K562 (cell line): ENCODE measurements around the gene MECR. TPM values are rescaled to one million over a fixed set of nuclear protein-coding genes. Genes with fewer than 3 reads are reported as not detected.

ENCODE experiments used
- ATAC-seq: fragments of 200-7000 bp; cut with Tn5 transposase; 3 replicates; pipeline ENCODE4 v1.9.1; 2020; ENCODE audit warnings: moderate library complexity
- BruUV-seq: library from RNA; stranded (reverse); fragments of 400-500 nt; replicated peaks from 2 replicates; lab custom pipeline; 2021; lab: Mats Ljungman, UMichigan
- CTCF ChIA-PET: fragments of 300-600 bp; formaldehyde crosslinking; extraction: SDS; loops from one replicate; lab custom pipeline; 2021; ENCODE audit warnings: low intra/inter-chr PET ratio; lab: Yijun Ruan, JAX
- POLR2A ChIA-PET: fragments of 300-600, 350-650 bp; sonication (Branson Sonifier 250); formaldehyde crosslinking; extraction: SDS; loops from one replicate; lab custom pipeline; 2021; ENCODE audit warnings: antibody characterized with exemption, inconsistent platforms; lab: Yijun Ruan, JAX
- DNase-seq, 4 experiments: peaks; one replicate each; pipeline versions ENCODE4 v3.0.0 to v3.0.0-alpha.2; 2011 to 2018; ENCODE audit warnings: low spot score in 3 of 4, mixed read lengths in 3 of 4; ENCODE audit errors: extremely low read depth in 1 of 4
- FAIRE-seq: peaks from 2 replicates; lab custom pipeline; 2011; peaks lifted over from hg19 to GRCh38; lab: Jason Lieb, UNC
- H2AFZ ChIP-seq: 2 replicates; pipeline ENCODE4 v1.6.0; 2011; ENCODE audit warnings: low read depth, low read length, control low read depth, inconsistent platforms
- H3K27ac ChIP-seq: fragments of 200-600 bp; 3 replicates; pipeline ENCODE4 v1.8.0; 2011; ENCODE audit warnings: low read depth, mild to moderate bottlenecking, control low read depth, inconsistent platforms, low read length, moderate library complexity, mixed read lengths; ENCODE audit errors: extremely low read depth
- H3K27me3 ChIP-seq, 2 experiments: fragments of 300-600 bp in 1 of 2; 2 replicates in 1 of 2; 3 replicates in 1 of 2; pipeline versions ENCODE4 v1.6.0 to v1.8.0; 2011; ENCODE audit warnings: inconsistent platforms in 2 of 2, low read length in 2 of 2, mild to moderate bottlenecking in 1 of 2, mixed read lengths in 1 of 2, moderate library complexity in 1 of 2; ENCODE audit not compliant: control insufficient read depth in 2 of 2, insufficient read depth in 2 of 2
- H3K36me3 ChIP-seq: fragments of 300-600 bp; 3 replicates; pipeline ENCODE4 v1.8.0; 2011; ENCODE audit warnings: mild to moderate bottlenecking, low read length, inconsistent platforms; ENCODE audit not compliant: control insufficient read depth, insufficient read depth
- H3K4me1 ChIP-seq, 2 experiments: fragments of 200-600 bp in 1 of 2; replicated peaks in 1 of 2; 2 replicates in 1 of 2; 3 replicates in 1 of 2; pipeline versions ENCODE4 v1.5.1 to v1.8.0; 2011; ENCODE audit warnings: inconsistent platforms in 2 of 2, low read length in 2 of 2, mild to moderate bottlenecking in 1 of 2, mixed read lengths in 1 of 2, moderate library complexity in 1 of 2; ENCODE audit not compliant: control insufficient read depth in 2 of 2, insufficient read depth in 2 of 2
- H3K4me2 ChIP-seq: 2 replicates; pipeline ENCODE4 v1.6.1; 2011; ENCODE audit warnings: low read length, control low read depth, inconsistent platforms, mixed read lengths; ENCODE audit not compliant: insufficient read depth
- H3K4me3 ChIP-seq: fragments of 200-600 bp; sonication (generic), shearing (Covaris generic); 2 replicates; pipeline ENCODE4 v1.5.1; 2016; ENCODE audit warnings: control low read depth, inconsistent platforms
- H3K79me2 ChIP-seq: fragments of 200-600 bp; 3 replicates; pipeline ENCODE4 v1.8.0; 2011; ENCODE audit warnings: low read length, inconsistent platforms; ENCODE audit not compliant: control insufficient read depth, insufficient read depth
- H3K9ac ChIP-seq, 2 experiments: 2 replicates each; pipeline versions ENCODE4 v1.6.0 to v1.6.1; 2011; ENCODE audit warnings: low read depth in 2 of 2, low read length in 2 of 2, control low read depth in 1 of 2, inconsistent platforms in 1 of 2, mild to moderate bottlenecking in 1 of 2, mixed read lengths in 1 of 2; ENCODE audit not compliant: insufficient read depth in 1 of 2
- H3K9me1 ChIP-seq: one replicate; pipeline ENCODE4 v1.6.0; 2011; ENCODE audit warnings: inconsistent platforms, mild to moderate bottlenecking, low read length, moderate library complexity; ENCODE audit not compliant: control insufficient read depth, insufficient read depth
- H3K9me3 ChIP-seq: replicated peaks from 2 replicates; pipeline ENCODE4 v1.5.1; 2011; ENCODE audit warnings: low read depth, low read length, inconsistent platforms; ENCODE audit not compliant: control insufficient read depth, insufficient read depth
- H4K20me1 ChIP-seq: replicated peaks from 2 replicates; pipeline ENCODE4 v1.6.1; 2011; ENCODE audit warnings: low read length, inconsistent platforms, mixed read lengths; ENCODE audit not compliant: control insufficient read depth, insufficient read depth
- CBX1 ChIP-seq: sonication (generic); IDR thresholded peaks from 2 replicates; pipeline ENCODE4 v1.6.1; 2016; ENCODE audit warnings: antibody characterized with exemption, low read depth, mild to moderate bottlenecking
- HNRNPUL1 ChIP-seq: fragments of 200-400 bp; formaldehyde crosslinking; IDR thresholded peaks from 2 replicates; pipeline ENCODE4 v1.6.1; 2017; ENCODE audit warnings: low read length
- MEF2D ChIP-seq: conservative IDR thresholded peaks from 2 replicates; pipeline ENCODE4 v1.6.1; 2016; ENCODE audit warnings: low read depth, missing genetic modification characterization, missing compliant biosample characterization
- MYNN ChIP-seq, 2 experiments: sonication (generic); formaldehyde crosslinking in 1 of 2; IDR thresholded peaks; 2 replicates each; pipeline versions ENCODE4 v1.5.0 to v1.6.1; 2016 to 2020; ENCODE audit warnings: antibody characterized with exemption in 1 of 2, missing genetic modification reagents in 1 of 2
- NFATC3 ChIP-seq: fragments of 450-650 bp; IDR thresholded peaks from 2 replicates; pipeline ENCODE4 v1.6.1; 2017; ENCODE audit warnings: mild to moderate bottlenecking
- PRPF4 ChIP-seq: fragments of 200-400 bp; formaldehyde crosslinking; IDR thresholded peaks from one replicate; pipeline ENCODE4 v1.6.1; 2017; ENCODE audit warnings: low read length, low read depth, mild to moderate bottlenecking; ENCODE audit not compliant: insufficient read depth, poor library complexity, severe bottlenecking
- RFX7 ChIP-seq: fragments of 250-450 bp; sonication (Bioruptor Pico); IDR thresholded peaks from 2 replicates; pipeline ENCODE4 v1.5.1; 2021; ENCODE audit warnings: mild to moderate bottlenecking
- RNF2 ChIP-seq: sonication (generic); IDR thresholded peaks from 2 replicates; pipeline ENCODE4 v1.6.1; 2016
- SMAD1 ChIP-seq: fragments of 150-350 bp; IDR thresholded peaks from 2 replicates; pipeline ENCODE4 v1.6.1; 2014; ENCODE audit warnings: low read length, low read depth; ENCODE audit not compliant: partially characterized antibody
- SMAD2 ChIP-seq: fragments of 150-350 bp; IDR thresholded peaks from 2 replicates; pipeline ENCODE4 v1.6.1; 2014; ENCODE audit warnings: low read depth, mild to moderate bottlenecking, low read length
- ZC3H11A ChIP-seq: IDR thresholded peaks from 2 replicates; pipeline ENCODE4 v1.6.1; 2012; ENCODE audit warnings: low read depth, low read length, improper control_type of control experiment
- ZNF143 ChIP-seq: sonication (generic); formaldehyde crosslinking; IDR thresholded peaks from 2 replicates; pipeline ENCODE4 v1.9.0; 2022; ENCODE audit warnings: mild to moderate bottlenecking, missing genetic modification reagents
- ZNF311 ChIP-seq: fragments of 250-450 bp; sonication (Bioruptor Pico); IDR thresholded peaks from 2 replicates; pipeline ENCODE4 v1.4.0; 2020; ENCODE audit warnings: mild to moderate bottlenecking, moderate library complexity
- ZNF696 ChIP-seq: fragments of 250-450 bp; sonication (Bioruptor Pico); conservative IDR thresholded peaks from 2 replicates; pipeline ENCODE4 v1.4.0; 2020; ENCODE audit warnings: mild to moderate bottlenecking, moderate library complexity
- WGBS: fragments of 100-300 bp; shearing (Covaris generic); methylation state at CpG from one replicate; pipeline ENCODE4 v1.1.6; 2016; ENCODE audit warnings: low coverage, mixed read lengths; ENCODE audit not compliant: insufficient coverage; ENCODE audit errors: missing lambda C conversion rate; 5-methylcytosine and 5-hydroxymethylcytosine counted together
- in situ Hi-C: fragments of 300-500 bp; cut with MboI; formaldehyde crosslinking; loops from 4 replicates; pipeline ENCODE4 v1.15.0; 2018; ENCODE audit warnings: inconsistent platforms, mixed read lengths
- intact Hi-C: fragments of 100-400 bp; cut with micrococcal nuclease; formaldehyde crosslinking; loops from 2 replicates; pipeline ENCODE4 v1.14.2; 2022
- polyA plus RNA-seq, 8 experiments: library from polyadenylated mRNA; depleted of rRNA in 4 of 8; stranded (reverse) in 5 of 8; unstranded in 3 of 8; fragments of >200 nt; fragmentation: Nextera tagmentation in 2 of 8; fragmentation: Illumina TruSeq in 1 of 8; extraction: Ambion mirVana in 2 of 8; extraction: Trizol in 1 of 8; gene quantifications; 2 replicates each; pipeline versions ENCODE4 v1.2.1 to v1.2.3, GENCODE V29; 2011 to 2014; ENCODE audit warnings: inconsistent platforms in 1 of 8, missing spikeins in 1 of 8
- total RNA-seq, 7 experiments: library from RNA; depleted of rRNA in 6 of 7; stranded (reverse); fragments of >200 nt in 6 of 7; fragmentation: Illumina TruSeq in 2 of 7; extraction: Trizol in 2 of 7; gene quantifications; 2 replicates each; pipeline versions ENCODE4 v1.2.1 to v1.2.3, GENCODE V29; 2011 to 2021; ENCODE audit warnings: low replicate concordance in 1 of 7
- TF ChIP-seq, protein P1 (sequence below), 2 experiments: fragments of 450-650 bp; IDR thresholded peaks; 2 replicates each; pipeline ENCODE4 v1.6.1; 2016
- TF ChIP-seq, protein P2 (sequence below): IDR thresholded peaks from 2 replicates; pipeline ENCODE4 v1.6.1; 2016; ENCODE audit warnings: missing genetic modification characterization, missing compliant biosample characterization

Gene MECR
- total and polyA plus RNA-seq, 9 of the 15 experiments (the other 6 are each of a cell fraction or from before 2014, with no cell fraction given) = 10.4 to 58.6 (median 42.9) TPM

DNA sequence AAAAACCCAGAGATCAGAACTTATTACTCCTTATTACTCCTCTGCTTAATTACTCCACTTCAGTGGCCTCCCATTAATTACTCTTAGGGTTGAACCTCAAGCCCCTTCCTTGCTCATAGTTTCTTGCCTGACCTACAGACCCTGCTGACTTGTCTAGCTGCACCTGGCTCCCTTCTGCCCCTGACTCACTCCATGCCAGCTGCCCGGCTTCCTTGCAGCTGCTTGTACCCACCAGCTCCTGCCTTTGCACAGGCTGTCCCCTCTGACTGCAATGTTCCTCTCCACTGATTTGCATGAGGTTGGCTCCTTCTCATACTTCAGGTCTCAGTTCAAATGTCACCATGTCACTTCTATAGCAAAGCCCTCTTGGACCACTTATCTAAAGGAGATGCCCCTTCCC, 3.7 kb upstream of the MECR start:
- FAIRE-seq (no peak), ATAC-seq (no peak), DNase-seq (no peak)
- BruUV-seq = no TSS peak
- no peaks in the 10 kb centered on the region for H3K36me3 ChIP-seq
- CTCF ChIA-PET = no interaction called here
- in situ Hi-C loops = loop anchor here (10.0 kb wide), 2 partner anchors 470 to 870 kb away; no protein-coding TSS in a partner anchor
- H3K4me2 ChIP-seq = no peak overlapping the region
- intact Hi-C loops = loop anchor here (10.0 kb wide), 2 partner anchors 880 to 1540 kb away; no protein-coding TSS in a partner anchor
- H3K9me3 ChIP-seq = no peaks in the 10 kb centered on the region
- peaks cover 11 to 31% of the 10 kb centered on the region in 2 experiments; a peak in 4 of 5 replicates for H3K4me1 ChIP-seq
- H3K9ac ChIP-seq = no peak overlapping the region
- peaks cover 13% of the 10 kb centered on the region for H3K79me2 ChIP-seq
- no peak for TF ChIP-seq RNF2
- TF ChIP-seq ZNF696 (CRISPR knock-in tag) = no peak
- TF ChIP-seq HNRNPUL1 = no peak
- TF ChIP-seq ZC3H11A = no peak
- no peak for TF ChIP-seq SMAD2
- no peak for TF ChIP-seq ZNF311 (CRISPR knock-in tag)
- no peak for TF ChIP-seq PRPF4
- TF ChIP-seq CBX1 = no peak
- TF ChIP-seq MEF2D (tag) = no peak
- no peak for TF ChIP-seq ZNF143
- no peak for TF ChIP-seq RFX7 (CRISPR knock-in tag)
- no peak for TF ChIP-seq SMAD1
- TF ChIP-seq MYNN (IDR thresholded peaks at IDR 0.05) = no peak
- TF ChIP-seq MYNN (CRISPR knock-in tag; IDR thresholded peaks at IDR 0.05) = no peak
- TF ChIP-seq NFATC3 = no peak
- TF ChIP-seq, protein P1, sequence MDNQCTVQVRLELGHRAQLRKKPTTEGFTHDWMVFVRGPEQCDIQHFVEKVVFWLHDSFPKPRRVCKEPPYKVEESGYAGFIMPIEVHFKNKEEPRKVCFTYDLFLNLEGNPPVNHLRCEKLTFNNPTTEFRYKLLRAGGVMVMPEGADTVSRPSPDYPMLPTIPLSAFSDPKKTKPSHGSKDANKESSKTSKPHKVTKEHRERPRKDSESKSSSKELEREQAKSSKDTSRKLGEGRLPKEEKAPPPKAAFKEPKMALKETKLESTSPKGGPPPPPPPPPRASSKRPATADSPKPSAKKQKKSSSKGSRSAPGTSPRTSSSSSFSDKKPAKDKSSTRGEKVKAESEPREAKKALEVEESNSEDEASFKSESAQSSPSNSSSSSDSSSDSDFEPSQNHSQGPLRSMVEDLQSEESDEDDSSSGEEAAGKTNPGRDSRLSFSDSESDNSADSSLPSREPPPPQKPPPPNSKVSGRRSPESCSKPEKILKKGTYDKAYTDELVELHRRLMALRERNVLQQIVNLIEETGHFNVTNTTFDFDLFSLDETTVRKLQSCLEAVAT (IDR thresholded peaks at IDR 0.05) = no peak
- TF ChIP-seq, protein P2, sequence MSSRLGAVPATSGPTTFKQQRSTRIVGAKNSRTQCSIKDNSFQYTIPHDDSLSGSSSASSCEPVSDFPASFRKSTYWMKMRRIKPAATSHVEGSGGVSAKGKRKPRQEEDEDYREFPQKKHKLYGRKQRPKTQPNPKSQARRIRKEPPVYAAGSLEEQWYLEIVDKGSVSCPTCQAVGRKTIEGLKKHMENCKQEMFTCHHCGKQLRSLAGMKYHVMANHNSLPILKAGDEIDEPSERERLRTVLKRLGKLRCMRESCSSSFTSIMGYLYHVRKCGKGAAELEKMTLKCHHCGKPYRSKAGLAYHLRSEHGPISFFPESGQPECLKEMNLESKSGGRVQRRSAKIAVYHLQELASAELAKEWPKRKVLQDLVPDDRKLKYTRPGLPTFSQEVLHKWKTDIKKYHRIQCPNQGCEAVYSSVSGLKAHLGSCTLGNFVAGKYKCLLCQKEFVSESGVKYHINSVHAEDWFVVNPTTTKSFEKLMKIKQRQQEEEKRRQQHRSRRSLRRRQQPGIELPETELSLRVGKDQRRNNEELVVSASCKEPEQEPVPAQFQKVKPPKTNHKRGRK (tag) = no peak
- no peak overlapping the region for H3K27ac ChIP-seq
- H4K20me1 ChIP-seq = peaks cover 6% of the 10 kb centered on the region
- H3K9me1 ChIP-seq = no peaks in the 10 kb centered on the region
- WGBS = 33% methylated on average over 1 of the region's 1 CpG
- POLR2A ChIA-PET = interaction anchor here (0.6 kb wide), 1 partner anchor 18 kb away, joined by 3 read pairs; no protein-coding TSS in a partner anchor
- no peak overlapping the region for H2AFZ ChIP-seq
- no peak overlapping the region for H3K4me3 ChIP-seq
- H3K27me3 ChIP-seq = peaks cover 23 to 29% of the 10 kb centered on the region in 2 experiments; a peak in 4 of 5 replicates
